ENCODE results near the gene SDF4.

The SDF4 gene

GRCh38 chr1:1259119-1259488 lies 27.3 kb upstream of the SDF4 start:
- no peaks in the 10 kb centered on the region for H3K79me2 ChIP-seq (ENCODE audit: insufficient read depth, low read depth)
- H4K20me1 ChIP-seq (ENCODE audit: insufficient read depth) = no peaks in the 10 kb centered on the region
- no peak overlapping the region for H2AFZ ChIP-seq (ENCODE audit: low read depth)
- no peak overlapping the region for H3K4me2 ChIP-seq
- H3K4me1 ChIP-seq (ENCODE audit: low read depth, poor library complexity, severe bottlenecking) = no peaks in the 10 kb centered on the region
- no peak overlapping the region for H3K27ac ChIP-seq
- no peak overlapping the region for H3K4me3 ChIP-seq (IDR thresholded peaks at IDR 0.05; ENCODE audit: insufficient read depth, low read depth, low read length)
- no peaks in the 10 kb centered on the region for H3K27me3 ChIP-seq (ENCODE audit: insufficient read depth, low read depth)
- H3K9ac ChIP-seq = no peak overlapping the region
- H3K36me3 ChIP-seq (ENCODE audit: insufficient read depth) = peaks cover 7% of the 10 kb centered on the region; the same call in 1 of the 2 replicates
- no peak for TF ChIP-seq CTCF (conservative IDR thresholded peaks at IDR 0.05; ENCODE audit: low read depth, low read length)

GRCh38 chr1:1256956-1257871 lies 25.4 kb upstream of the SDF4 start:
- Histone ChIP-seq H3K9ac (no peak overlapping the region), H3K4me2 (no peak overlapping the region), H3K79me2 (ENCODE audit: insufficient read depth, low read depth) (no peaks in the 10 kb centered on the region), H2AFZ (ENCODE audit: low read depth) (no peak overlapping the region), H3K36me3 (ENCODE audit: insufficient read depth) (no peaks in the 10 kb centered on the region), H3K27ac (no peak overlapping the region), H3K4me1 (ENCODE audit: low read depth, poor library complexity, severe bottlenecking) (no peaks in the 10 kb centered on the region), H3K27me3 (ENCODE audit: insufficient read depth, low read depth) (no peaks in the 10 kb centered on the region), H3K4me3 (IDR thresholded peaks at IDR 0.05; ENCODE audit: insufficient read depth, low read depth, low read length) (no peak overlapping the region), H4K20me1 (ENCODE audit: insufficient read depth) (no peaks in the 10 kb centered on the region)
- no peak for TF ChIP-seq CTCF (conservative IDR thresholded peaks at IDR 0.05; ENCODE audit: low read depth, low read length)

- no peak overlapping the region for H3K27ac ChIP-seq
- no peaks in the 10 kb centered on the region for H3K36me3 ChIP-seq (ENCODE audit: insufficient read depth)
- no peaks in the 10 kb centered on the region for H3K79me2 ChIP-seq (ENCODE audit: insufficient read depth, low read depth)
- H2AFZ ChIP-seq (ENCODE audit: low read depth) = no peak overlapping the region
- no peaks in the 10 kb centered on the region for H4K20me1 ChIP-seq (ENCODE audit: insufficient read depth)
- no peak for TF ChIP-seq CTCF (conservative IDR thresholded peaks at IDR 0.05; ENCODE audit: low read depth, low read length)
- no peaks in the 10 kb centered on the region for H3K4me1 ChIP-seq (ENCODE audit: low read depth, poor library complexity, severe bottlenecking)
- no peak overlapping the region for H3K9ac ChIP-seq
- no peak overlapping the region for H3K4me2 ChIP-seq
- no peak overlapping the region for H3K4me3 ChIP-seq (IDR thresholded peaks at IDR 0.05; ENCODE audit: insufficient read depth, low read depth, low read length)
- no peaks in the 10 kb centered on the region for H3K27me3 ChIP-seq (ENCODE audit: insufficient read depth, low read depth)
Observed at GRCh38 chr1:1255611-1256010, 23.8 kb upstream of the SDF4 start.

GRCh38 chr1:1255078-1255477 lies 23.3 kb upstream of the SDF4 start:
- H2AFZ ChIP-seq (ENCODE audit: low read depth) = no peak overlapping the region
- no peak for TF ChIP-seq CTCF (conservative IDR thresholded peaks at IDR 0.05; ENCODE audit: low read depth, low read length)
- H3K36me3 ChIP-seq (ENCODE audit: insufficient read depth) = no peaks in the 10 kb centered on the region
- H3K4me3 ChIP-seq (IDR thresholded peaks at IDR 0.05; ENCODE audit: insufficient read depth, low read depth, low read length) = no peak overlapping the region
- H3K79me2 ChIP-seq (ENCODE audit: insufficient read depth, low read depth) = no peaks in the 10 kb centered on the region
- H3K4me2 ChIP-seq = no peak overlapping the region
- no peaks in the 10 kb centered on the region for H3K4me1 ChIP-seq (ENCODE audit: low read depth, poor library complexity, severe bottlenecking)
- H3K27me3 ChIP-seq (ENCODE audit: insufficient read depth, low read depth) = no peaks in the 10 kb centered on the region
- no peak overlapping the region for H3K9ac ChIP-seq
- no peak overlapping the region for H3K27ac ChIP-seq
- no peaks in the 10 kb centered on the region for H4K20me1 ChIP-seq (ENCODE audit: insufficient read depth)
